Thoracic aorta (tissue), 2 donors: ENCODE data around the gene MSI2. TPM values are rescaled to one million over a fixed set of nuclear protein-coding genes. Genes with fewer than 3 reads are reported as not detected.

Experiments used
- ATAC-seq: fragments of 150-250 bp; one replicate; pipeline ENCODE4 v1.8.0; 2017; ENCODE audit warnings: low read depth; ENCODE audit not compliant: insufficient number of reproducible peaks, low FRiP score
- DNase-seq: peaks from one replicate; pipeline ENCODE4 v3.0.0-alpha.2; 2020; ENCODE audit warnings: low spot score
- H3K27ac ChIP-seq, 2 donors: fragments of 200-600 bp; sonication (generic); 1 replicate in 1 of 2; 2 replicates in 1 of 2; pipeline ENCODE4 v1.5.1; 2016; ENCODE audit warnings: mild to moderate bottlenecking in 2 of 2, moderate library complexity in 2 of 2
- H3K27me3 ChIP-seq: fragments of 200-600 bp; sonication (generic); replicated peaks from 2 replicates; pipeline ENCODE4 v1.6.0; 2016; ENCODE audit warnings: mild to moderate bottlenecking; ENCODE audit not compliant: insufficient read depth
- H3K36me3 ChIP-seq: fragments of 200-600 bp; sonication (generic); one replicate; pipeline ENCODE4 v1.5.1; 2016
- H3K4me1 ChIP-seq, 2 donors: fragments of 200-600 bp; sonication (generic); 1 replicate in 1 of 2; 2 replicates in 1 of 2; pipeline versions ENCODE4 v1.5.1 to v1.6.0; 2016; ENCODE audit warnings: low read depth in 2 of 2, mild to moderate bottlenecking in 1 of 2; ENCODE audit not compliant: control insufficient read depth in 1 of 2
- H3K4me3 ChIP-seq: fragments of 200-600 bp; sonication (generic); 2 replicates; pipeline ENCODE4 v1.5.1; 2016; ENCODE audit warnings: mild to moderate bottlenecking
- H3K9me3 ChIP-seq: fragments of 200-600 bp; sonication (generic); 2 replicates; pipeline ENCODE4 v1.5.1; 2016
- CTCF ChIP-seq: fragments of 200-600 bp; sonication (generic); IDR thresholded peaks from one replicate; pipeline ENCODE4 v1.5.1; 2019; ENCODE audit warnings: antibody characterized with exemption
- total RNA-seq, 2 donors: library from RNA; depleted of rRNA; stranded (reverse); fragments of >200 nt; gene quantifications; one replicate each; pipeline versions ENCODE4 v1.1.0 to v1.2.3, GENCODE V29; 2016

Gene MSI2
- total RNA-seq, 2 donors from 2014 or later, result 32.1 to 46.2 TPM

GRCh38 chr17:57251211-57251787 is 5.0 kb upstream of the MSI2 start:
- TF ChIP-seq CTCF, result no peak
- H3K27me3 ChIP-seq, result no peaks in the 10 kb centered on the region
- no peaks in the 10 kb centered on the region for H3K9me3 ChIP-seq
- ATAC-seq (no peak), DNase-seq (no peak)
- no peak overlapping the region for H3K4me3 ChIP-seq
- no peak overlapping the region for H3K27ac ChIP-seq
- H3K4me1 ChIP-seq, result no peaks in the 10 kb centered on the region
- H3K36me3 ChIP-seq, result no peaks in the 10 kb centered on the region

GRCh38 chr17:57253362-57254065 is 2.8 kb upstream of the MSI2 start:
- H3K27ac ChIP-seq, result no peak overlapping the region
- TF ChIP-seq CTCF, result no peak
- H3K4me3 ChIP-seq, result no peak overlapping the region
- H3K9me3 ChIP-seq, result no peaks in the 10 kb centered on the region
- no peaks in the 10 kb centered on the region for H3K27me3 ChIP-seq
- no peaks in the 10 kb centered on the region for H3K36me3 ChIP-seq
- ATAC-seq (no peak), DNase-seq (no peak)
- peaks cover 0 to 4% of the 10 kb centered on the region in 2 donors for H3K4me1 ChIP-seq

GRCh38 chr17:57255182-57255775 is 1.0 kb upstream of the MSI2 start:
- DNase-seq (no peak), ATAC-seq (peak; percentile 54)
- H3K4me1 ChIP-seq, result peaks cover 0 to 16% of the 10 kb centered on the region in 2 donors
- no peaks in the 10 kb centered on the region for H3K9me3 ChIP-seq
- TF ChIP-seq CTCF, result no peak
- H3K27ac ChIP-seq, result peak overlapping the region; percentile 77 to 93
- H3K36me3 ChIP-seq, result no peaks in the 10 kb centered on the region
- no peaks in the 10 kb centered on the region for H3K27me3 ChIP-seq
- peak overlapping the region; percentile 91 for H3K4me3 ChIP-seq

- Histone ChIP-seq H3K27me3 (no peaks in the 10 kb centered on the region), H3K36me3 (no peaks in the 10 kb centered on the region), H3K27ac (peak overlapping the region; percentile 35 to 36), H3K4me3 (peak overlapping the region; percentile 91), H3K4me1 (peaks cover 0 to 16% of the 10 kb centered on the region in 2 donors), H3K9me3 (no peaks in the 10 kb centered on the region)
- ATAC-seq (no peak), DNase-seq (no peak)
- TF ChIP-seq CTCF, result no peak
Measured at GRCh38 chr17:57256708-57257112, 387 bp downstream of the MSI2 start.

GRCh38 chr17:57257195-57257894 is 1.0 kb downstream of the MSI2 start:
- peaks cover 0 to 16% of the 10 kb centered on the region in 2 donors for H3K4me1 ChIP-seq
- DNase-seq (no peak), ATAC-seq (no peak)
- TF ChIP-seq CTCF, result no peak
- H3K27ac ChIP-seq, result peak overlapping the region in 1 of 2 donors; percentile 36
- H3K4me3 ChIP-seq, result peak overlapping the region; percentile 91
- no peaks in the 10 kb centered on the region for H3K9me3 ChIP-seq
- peaks cover 6% of the 10 kb centered on the region for H3K36me3 ChIP-seq
- no peaks in the 10 kb centered on the region for H3K27me3 ChIP-seq
